HG03103 (cell line): ENCODE results near the gene NAIF1.
"Not testable (repeated sequence)": the region's sequence is repeated elsewhere in the genome, so short reads cannot be mapped to it uniquely, and the experiment has no call there.

ENCODE experiments used
- ATAC-seq: cut with Tn5 transposase; IDR thresholded peaks from one replicate; pipeline ENCODE4 v1.9.1; 2021; ENCODE audit warnings: low read depth; ENCODE audit not compliant: unreplicated experiment

NAIF1 gene

DNA sequence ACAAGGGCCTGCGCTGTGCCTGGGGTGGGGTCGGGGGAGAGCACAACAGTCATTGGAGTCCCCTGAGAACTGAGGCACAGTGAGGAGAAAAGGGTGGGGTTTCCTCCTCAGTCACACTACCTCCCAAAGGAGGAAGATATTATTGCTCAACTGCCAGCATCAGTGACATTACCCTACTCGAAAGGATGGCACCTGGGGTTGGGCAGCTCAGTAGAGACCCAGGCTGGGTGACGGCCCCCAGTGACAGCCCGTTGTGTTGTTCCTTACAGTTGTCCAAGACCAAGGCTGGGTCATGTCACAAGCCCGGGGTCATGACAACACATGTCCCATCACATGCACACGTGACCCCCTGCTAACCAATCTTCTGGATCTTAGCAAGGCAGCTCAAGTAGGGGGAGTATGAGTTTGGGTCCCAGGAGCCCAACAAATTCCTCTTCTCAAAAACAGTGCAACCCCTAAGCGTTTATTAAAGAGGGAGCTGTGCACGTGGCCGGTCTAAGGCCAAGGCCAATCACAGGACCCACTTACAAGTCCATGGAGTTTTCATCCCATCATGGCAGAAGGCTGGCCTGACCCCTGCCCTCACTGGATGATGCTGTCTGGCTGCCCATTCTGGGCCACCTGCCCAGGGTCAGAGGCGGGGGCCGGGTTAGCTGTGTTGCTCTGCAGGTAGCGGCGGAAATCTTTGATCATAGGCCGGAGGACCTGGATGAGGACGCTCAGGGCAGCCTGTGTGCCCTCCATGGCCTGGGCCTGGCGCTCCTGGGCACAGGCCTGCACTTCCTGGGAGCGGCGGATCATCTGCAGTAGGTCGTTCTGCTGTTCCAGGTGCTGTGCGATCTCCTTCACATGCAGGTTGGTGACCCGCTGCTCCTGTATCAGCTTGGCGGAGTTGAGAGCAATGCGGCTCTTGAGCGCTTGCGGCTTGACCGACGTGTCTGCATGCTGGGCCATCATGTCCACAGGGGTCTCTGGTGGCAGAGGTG, 4.0 kb downstream of the NAIF1 start:
- ATAC-seq: no peak

GRCh38 chr9:128062279-128062678, 4.8 kb downstream of the NAIF1 start:
- no peak for ATAC-seq

DNA sequence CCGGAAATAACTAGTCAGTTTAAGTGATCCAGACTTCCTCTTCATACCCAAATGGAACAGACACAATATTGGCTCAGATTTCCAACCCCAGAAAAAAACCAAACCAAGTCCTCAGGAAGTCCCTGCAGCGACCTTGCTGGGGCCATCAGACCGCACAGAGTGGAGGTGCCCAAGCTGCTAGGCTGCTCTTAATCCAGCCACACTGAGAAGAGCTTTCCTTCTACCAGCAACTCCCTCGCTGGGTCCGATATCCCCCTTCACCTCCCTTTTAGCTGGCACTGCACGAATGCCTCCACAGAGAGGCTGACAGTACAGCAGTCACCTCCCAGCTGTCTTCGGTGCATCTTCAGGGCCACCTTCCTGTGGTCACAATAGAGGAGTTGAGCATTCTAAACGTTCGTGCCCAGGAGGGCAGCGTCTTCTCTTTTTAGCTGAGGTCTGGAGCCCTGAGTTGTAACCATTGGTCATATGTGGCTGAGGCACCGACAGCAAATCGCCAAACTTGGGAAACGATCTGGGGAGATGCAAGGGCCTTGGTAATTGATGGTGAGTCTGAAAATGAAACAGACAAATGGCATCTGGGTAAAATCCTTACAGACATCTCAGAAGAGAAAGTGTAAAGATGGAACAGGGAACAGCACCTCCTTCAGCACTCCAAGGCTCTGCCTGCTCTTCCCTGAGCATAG, 5.7 kb downstream of the NAIF1 start:
- no peak for ATAC-seq

DNA sequence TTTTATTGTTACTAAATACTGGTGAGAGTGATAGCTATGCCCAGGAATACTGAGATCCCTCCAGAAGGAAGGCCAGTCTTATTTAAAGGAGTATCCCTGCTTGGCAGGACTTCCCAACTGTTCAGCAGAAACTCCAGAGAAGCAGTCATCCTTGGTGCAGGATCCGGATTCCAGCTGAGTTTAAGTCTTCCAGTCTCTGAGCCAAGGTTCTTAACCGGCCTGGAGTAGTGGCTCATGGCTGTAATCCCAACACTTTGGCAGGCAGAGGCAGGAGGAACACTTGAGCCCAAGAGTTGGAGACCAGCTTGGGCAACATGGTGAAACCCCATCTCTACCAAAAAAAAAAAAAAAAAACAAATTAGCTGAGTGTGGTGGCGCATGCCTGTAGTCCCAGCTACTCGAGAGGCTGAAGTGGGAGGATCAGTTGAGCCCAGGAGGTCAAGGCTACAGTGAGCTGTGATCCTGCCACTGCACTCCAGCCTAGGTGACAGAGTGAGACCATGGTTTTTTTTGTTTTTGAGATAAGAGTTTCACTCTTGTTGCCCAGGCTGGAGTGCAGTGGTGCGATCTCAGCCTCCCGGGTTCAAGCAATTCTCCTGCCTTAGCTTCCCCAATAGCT, 7.6 kb downstream of the NAIF1 start:
- ATAC-seq: no peak

DNA sequence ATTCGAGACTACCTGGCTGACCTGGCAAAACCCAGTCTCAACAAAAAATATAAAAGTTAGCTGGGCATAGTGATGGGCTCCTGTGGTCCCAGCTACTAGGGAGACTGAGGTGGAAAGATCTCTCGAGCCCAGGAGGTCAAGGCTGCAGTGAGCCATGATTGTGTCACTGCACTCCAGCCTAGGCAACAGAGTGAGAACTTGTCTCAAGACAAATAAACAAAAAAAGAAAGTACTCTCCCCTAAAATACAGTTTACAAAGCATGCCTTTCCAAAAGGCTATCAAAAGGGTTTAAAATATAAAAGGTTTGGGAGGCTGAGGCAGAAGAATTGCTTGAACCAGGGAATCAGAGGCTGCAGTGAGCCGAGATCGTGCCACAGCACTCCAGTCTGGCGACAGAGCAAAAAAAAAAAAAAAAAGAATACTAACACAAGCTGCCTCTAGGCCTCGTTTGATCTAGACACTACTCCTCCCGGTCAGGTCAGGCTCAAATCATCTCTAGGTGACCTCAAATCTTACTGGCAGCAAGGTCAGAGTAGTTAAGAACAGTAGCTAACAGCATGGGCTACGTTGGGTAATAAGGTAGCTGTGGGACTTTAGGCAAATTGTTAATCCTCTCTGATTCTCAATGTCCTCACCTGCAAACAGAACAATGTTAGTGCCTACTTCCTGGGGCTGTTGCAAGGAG, 9.3 kb downstream of the NAIF1 start:
- ATAC-seq: no peak

DNA sequence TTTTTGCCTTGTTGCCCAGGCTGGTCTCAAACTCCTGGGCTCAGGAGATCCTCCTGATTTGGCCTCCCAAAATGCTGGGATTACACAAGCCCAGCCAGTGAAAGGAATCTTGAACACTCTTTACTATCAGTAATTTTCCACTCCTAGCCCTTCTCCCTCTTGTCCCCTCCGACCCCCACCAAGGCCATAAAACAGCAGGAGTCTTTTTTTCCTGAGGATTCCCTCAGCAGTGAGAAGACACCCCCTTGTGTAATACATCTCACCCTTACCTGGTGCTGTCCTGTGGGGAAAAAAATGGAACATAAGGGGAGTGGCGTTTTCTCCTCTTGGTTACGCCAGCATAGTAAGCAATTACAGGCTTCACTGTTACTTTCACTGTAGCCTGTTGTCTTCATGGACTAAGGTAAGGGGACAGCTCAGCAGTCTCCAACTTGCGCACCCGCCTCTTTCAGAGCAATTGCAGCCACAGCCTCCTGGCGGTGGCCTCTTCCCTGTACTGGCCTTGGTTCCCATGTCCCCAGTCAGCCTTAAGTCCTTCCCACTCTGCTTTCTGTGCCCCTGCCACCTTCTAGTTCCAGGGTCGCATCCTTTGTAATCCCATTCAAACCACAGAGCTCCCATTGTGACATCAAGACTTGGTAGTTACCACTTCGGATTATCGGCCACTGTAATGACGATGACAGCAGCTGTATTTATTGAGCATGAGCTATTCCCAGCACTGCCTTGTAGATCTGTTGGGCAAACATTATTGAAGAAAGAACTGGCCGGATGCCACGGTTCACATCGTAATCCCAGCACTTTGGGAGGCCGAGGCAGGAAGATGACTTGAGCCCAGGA, 10.0 kb downstream of the NAIF1 start:
- no peak for ATAC-seq

DNA sequence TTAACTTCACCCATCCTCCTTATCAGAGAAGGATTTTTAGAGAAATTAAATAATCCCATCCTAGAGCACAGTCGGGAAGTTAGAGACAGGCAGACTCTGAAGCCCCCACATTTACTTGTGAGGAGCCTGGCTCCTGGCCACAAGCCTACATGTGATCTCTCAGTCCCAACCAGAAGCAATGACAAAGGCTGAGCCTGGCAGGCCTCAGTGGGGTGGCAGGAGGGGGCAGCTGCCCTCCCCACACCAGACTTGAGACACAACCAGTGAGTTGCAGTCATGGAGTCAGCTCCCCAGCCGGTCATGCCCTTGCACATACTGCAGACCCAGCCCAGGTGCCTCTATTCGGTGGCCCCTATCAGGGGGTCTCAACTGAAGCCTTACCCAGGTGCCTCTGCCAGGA, 11.0 kb downstream of the NAIF1 start:
- no peak for ATAC-seq

- ATAC-seq: no peak
These were observed 11.6 kb downstream of the NAIF1 start for GRCh38 chr9:128055344-128056040.

DNA sequence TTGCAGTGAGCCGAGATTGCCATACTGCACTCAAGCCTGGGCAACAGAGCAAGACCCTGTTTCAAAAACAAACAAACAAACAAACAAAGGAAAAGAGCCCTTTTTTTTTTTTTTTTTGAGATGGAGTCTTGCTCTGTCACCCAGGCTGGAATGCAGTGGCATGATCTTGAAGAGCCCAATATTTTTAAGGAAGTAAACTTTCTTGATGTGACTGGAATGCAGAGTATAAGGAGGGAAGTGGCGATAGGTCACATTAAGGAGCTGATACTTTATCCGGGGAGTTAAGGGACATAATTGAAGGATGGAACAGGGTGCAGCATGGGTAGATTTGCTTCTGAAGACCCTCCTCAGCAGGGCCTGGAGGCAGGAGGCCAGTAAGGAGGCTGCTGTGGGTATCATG, 13.0 kb downstream of the NAIF1 start:
- no peak for ATAC-seq

GRCh38 chr9:128053560-128053959, 13.6 kb downstream of the NAIF1 start:
- ATAC-seq: no peak

- no peak for ATAC-seq
These were observed 15.0 kb downstream of the NAIF1 start for GRCh38 chr9:128051932-128052709.

DNA sequence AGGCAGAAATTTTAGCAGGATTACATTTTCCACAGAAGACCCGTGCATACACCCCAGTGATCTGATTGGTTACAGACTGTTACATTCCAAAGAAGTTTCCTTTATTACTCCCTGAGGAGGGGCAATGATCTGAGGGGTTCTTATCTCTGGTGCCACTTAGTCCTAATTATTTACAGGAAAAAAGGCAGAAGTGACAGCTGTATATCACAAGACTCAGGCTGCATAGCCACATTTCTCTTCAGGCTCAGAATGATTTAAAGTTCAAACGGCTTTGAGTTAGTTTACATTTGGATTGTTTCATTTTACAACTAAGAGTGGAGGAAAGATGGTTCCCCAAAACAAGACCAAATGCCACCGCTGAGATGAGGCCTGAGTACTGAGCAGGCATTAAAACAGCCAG, 17.3 kb downstream of the NAIF1 start:
- no peak for ATAC-seq

DNA sequence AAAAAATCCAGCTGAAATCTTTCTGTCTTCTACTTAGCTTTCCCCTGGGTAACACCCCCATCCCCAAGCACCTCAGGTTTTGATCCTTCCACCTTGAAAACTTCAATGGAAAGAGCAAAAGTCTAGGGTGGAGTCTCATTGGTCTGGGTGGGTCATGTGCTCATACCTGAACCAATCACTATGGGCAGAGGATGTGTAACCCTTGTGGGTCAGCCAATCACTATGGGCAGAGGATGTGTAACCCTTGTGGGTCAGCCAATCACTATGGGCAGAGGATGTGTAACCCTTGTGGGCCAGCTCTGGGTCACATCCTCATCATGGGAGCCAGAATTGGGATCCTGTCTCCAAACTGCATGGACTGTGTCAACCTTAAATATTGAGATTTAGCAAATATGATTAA, 18.5 kb downstream of the NAIF1 start:
- ATAC-seq: no peak

DNA sequence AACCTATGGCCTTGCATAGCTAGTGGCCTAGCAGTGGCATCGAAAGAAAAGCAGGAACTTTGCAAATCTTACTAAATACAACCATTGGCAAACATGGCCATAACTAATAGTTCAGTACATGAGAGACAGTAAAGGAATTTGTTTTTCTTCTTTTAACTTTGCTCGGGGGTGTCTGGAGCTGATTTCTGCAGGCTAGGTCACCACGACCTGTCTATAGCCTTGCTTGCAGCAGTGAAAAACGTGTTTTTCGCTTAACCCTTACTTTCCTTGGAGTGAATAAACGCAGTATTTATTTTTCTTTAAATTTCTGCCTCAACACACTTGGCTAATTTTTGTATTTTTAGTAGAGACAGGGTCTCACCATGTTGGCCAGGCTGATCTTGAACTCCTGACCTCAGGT, 19.9 kb downstream of the NAIF1 start:
- no peak for ATAC-seq

DNA sequence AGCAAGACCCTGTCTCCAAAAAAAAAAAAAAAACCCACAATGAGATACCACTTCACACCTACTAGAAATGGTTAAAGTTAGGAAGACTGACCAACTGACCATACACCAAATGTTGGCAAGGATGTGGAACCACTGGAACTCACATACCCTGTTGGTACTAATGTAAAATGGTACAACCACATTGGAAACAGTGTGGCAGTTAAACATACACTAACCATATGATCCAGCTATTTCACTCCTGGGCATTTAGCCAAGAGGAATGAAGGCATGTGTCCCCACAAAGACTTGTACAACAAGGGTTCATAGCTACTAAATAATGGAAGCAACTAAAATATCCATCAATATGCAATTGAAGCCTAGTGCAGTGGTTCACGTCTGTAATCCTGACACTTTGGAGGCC, 21.3 kb downstream of the NAIF1 start:
- no peak for ATAC-seq

DNA sequence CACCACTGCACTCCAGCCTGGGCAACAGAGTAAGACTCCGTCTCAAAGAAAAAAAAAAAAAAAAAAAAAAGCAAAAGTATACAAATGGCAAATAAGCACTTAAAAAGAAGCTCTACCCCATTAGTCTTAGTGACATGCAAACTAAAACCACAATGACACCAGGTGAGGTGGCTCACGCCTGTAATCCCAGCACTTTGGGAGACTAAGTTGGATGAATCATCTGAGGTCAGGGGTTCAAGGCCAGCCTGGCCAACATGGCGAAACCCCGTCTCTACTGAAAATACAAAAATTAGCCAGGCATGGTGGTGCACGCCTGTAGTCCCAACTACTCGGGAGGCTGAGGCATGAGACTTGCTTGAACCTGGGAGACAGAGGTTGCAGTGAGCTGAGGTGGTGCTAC, 21.7 kb downstream of the NAIF1 start:
- not testable (repeated sequence) for ATAC-seq

DNA sequence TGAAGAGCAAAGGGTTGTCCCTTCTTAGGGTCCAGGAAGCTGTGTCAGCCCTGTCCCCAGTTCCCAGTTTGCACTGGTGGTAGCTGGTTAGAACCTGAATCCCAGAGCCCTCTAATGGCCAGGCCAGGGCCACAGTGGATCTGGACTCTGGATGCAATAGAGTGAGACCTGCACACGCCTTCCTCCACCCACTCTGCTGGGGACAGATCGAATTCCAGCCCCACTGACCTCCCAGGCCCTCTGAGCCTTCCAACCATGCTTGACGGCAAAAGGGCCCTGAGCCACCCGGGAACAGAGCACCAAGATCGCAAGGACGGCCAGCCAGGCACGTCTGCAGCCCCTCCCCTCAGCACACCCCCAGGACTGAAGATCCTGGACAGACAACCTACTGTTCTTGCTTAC, 23.7 kb downstream of the NAIF1 start:
- ATAC-seq: no peak

DNA sequence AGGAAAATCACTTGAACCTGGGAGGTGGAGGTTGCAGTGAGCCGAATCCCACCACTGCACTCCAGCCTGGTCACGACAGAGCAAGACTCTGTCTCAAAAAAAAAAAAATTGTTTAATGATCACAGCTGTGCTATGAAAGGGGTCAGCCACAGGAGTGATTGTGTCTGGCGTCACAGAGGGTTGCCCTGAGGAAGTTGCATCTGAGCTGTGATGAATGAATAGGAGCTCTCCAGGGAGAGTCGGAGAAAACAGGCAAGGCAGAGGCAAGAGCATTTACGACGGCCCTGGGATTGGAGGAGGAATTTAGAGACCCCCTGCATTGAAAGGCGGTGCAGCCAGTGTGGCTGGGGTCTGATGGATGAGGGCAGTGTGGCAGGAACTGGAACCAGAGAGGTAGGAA, 25.1 kb downstream of the NAIF1 start:
- ATAC-seq: no peak

DNA sequence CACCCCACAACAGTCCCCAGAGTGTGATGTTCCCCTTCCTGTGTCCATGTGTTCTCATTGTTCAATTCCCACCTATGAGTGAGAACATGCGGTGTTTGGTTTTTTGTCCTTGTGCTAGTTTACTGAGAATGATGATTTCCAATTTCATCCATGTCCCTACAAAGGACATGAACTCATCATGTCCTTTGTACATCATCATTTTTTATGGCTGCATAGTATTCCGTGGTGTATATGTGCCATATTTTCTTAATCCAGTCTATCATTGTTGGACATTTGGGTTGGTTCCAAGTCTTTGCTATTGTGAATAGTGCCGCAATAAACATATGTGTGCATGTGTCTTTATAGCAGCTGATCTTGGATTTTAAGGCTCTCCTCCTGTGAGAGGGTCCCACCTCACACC, 26.3 kb downstream of the NAIF1 start:
- not testable (repeated sequence) for ATAC-seq
